T-cell (primary cell): ENCODE results near the gene MBD5. TPM values are rescaled to one million over a fixed set of nuclear protein-coding genes. Genes with fewer than 3 reads are reported as not detected.

ENCODE experiments used
- ATAC-seq, 4 experiments: fragments of 200-7000 bp in 3 of 4; fragments of 150-1000 bp in 1 of 4; cut with Tn5 transposase; replicated peaks in 1 of 4; 1 replicate in 3 of 4; 2 replicates in 1 of 4; pipeline ENCODE4 v1.10.0; 2021; ENCODE audit warnings: moderate library complexity in 3 of 4, mild to moderate bottlenecking in 2 of 4, moderate number of reproducible peaks in 1 of 4
- CTCF ChIA-PET, 2 donors: fragments of 300-600 bp; sonication (Branson Sonifier 250); formaldehyde crosslinking; loops; one replicate each; lab custom pipeline; 2022; ENCODE audit warnings: antibody characterized with exemption in 2 of 2; lab: Charles Lee
- POLR2A ChIA-PET, 2 donors: fragments of 300-600 bp; sonication (Branson Sonifier 250); formaldehyde crosslinking; loops; one replicate each; lab custom pipeline; 2022; ENCODE audit warnings: antibody characterized with exemption in 2 of 2; lab: Charles Lee
- DNase-seq, 35 experiments: peaks; one replicate each; pipeline versions ENCODE4 v3.0.0 to v3.0.0-alpha.2; 2013 to 2023
- H3K27ac ChIP-seq: one replicate; pipeline ENCODE4 v1.5.1; 2013; ENCODE audit warnings: low read length
- H3K27me3 ChIP-seq, 2 experiments: replicated peaks in 1 of 2; 1 replicate in 1 of 2; 2 replicates in 1 of 2; pipeline versions ENCODE4 v1.6.1 to v1.7.0; 2013; ENCODE audit warnings: low read length in 1 of 2, mixed read lengths in 1 of 2; ENCODE audit not compliant: control insufficient read depth in 2 of 2, insufficient read depth in 2 of 2; ENCODE audit errors: extremely low read depth in 1 of 2
- H3K36me3 ChIP-seq, 2 donors: 1 replicate in 1 of 2; 2 replicates in 1 of 2; pipeline versions ENCODE4 v1.6.1 to v1.7.0; 2013; ENCODE audit warnings: low read length in 1 of 2; ENCODE audit not compliant: control insufficient read depth in 2 of 2, insufficient read depth in 1 of 2; ENCODE audit errors: extremely low read depth in 1 of 2
- H3K4me1 ChIP-seq, 2 experiments: 1 replicate in 1 of 2; 2 replicates in 1 of 2; pipeline versions ENCODE4 v1.6.1 to v1.7.0; 2013; ENCODE audit warnings: low read length in 2 of 2, mixed read lengths in 1 of 2; ENCODE audit not compliant: insufficient read depth in 2 of 2, control insufficient read depth in 1 of 2; ENCODE audit errors: extremely low read depth in 1 of 2
- H3K4me3 ChIP-seq, 2 donors: 1 replicate in 1 of 2; 2 replicates in 1 of 2; pipeline versions ENCODE4 v1.5.1 to v1.7.0; 2013; ENCODE audit warnings: mild to moderate bottlenecking in 2 of 2, low read length in 1 of 2, moderate library complexity in 1 of 2; ENCODE audit not compliant: control insufficient read depth in 1 of 2; ENCODE audit errors: extremely low read depth in 1 of 2
- H3K9me3 ChIP-seq: 2 replicates; pipeline ENCODE4 v1.7.0; 2013
- H3K27ac Mint-ChIP-seq, 2 donors: one replicate each; pipeline ENCODE4 v1.8.0; 2020 to 2021; ENCODE audit warnings: mild to moderate bottlenecking in 2 of 2, mixed read lengths in 2 of 2
- H3K27me3 Mint-ChIP-seq, 2 donors: one replicate each; pipeline ENCODE4 v1.8.0; 2021 to 2022; ENCODE audit warnings: mixed read lengths in 2 of 2
- H3K36me3 Mint-ChIP-seq: one replicate; pipeline ENCODE4 v1.8.0; 2021; ENCODE audit warnings: mixed read lengths
- H3K4me1 Mint-ChIP-seq, 3 donors: one replicate each; pipeline ENCODE4 v1.8.0; 2020 to 2022; ENCODE audit warnings: mixed read lengths in 3 of 3, mild to moderate bottlenecking in 1 of 3
- H3K4me3 Mint-ChIP-seq, 3 donors: one replicate each; pipeline ENCODE4 v1.8.0; 2020 to 2022; ENCODE audit warnings: mild to moderate bottlenecking in 3 of 3, mixed read lengths in 3 of 3, moderate library complexity in 3 of 3
- H3K9me3 Mint-ChIP-seq, 3 donors: one replicate each; pipeline ENCODE4 v1.8.0; 2020 to 2022; ENCODE audit warnings: mixed read lengths in 3 of 3
- WGBS: methylation state at CpG from one replicate; pipeline ENCODE4 v1.1.5; 2013; ENCODE audit warnings: missing lambda C conversion rate; ENCODE audit not compliant: insufficient coverage; 5-methylcytosine and 5-hydroxymethylcytosine counted together
- total RNA-seq, 35 experiments: library from RNA in 6 of 35; stranded (reverse) in 6 of 35; fragments of 120-200 nt in 1 of 35; gene quantifications; one replicate each; pipeline versions ENCODE4 v1.2.1 to v1.2.4 and lab custom pipeline; 2013 to 2026

MBD5 gene
- total RNA-seq, 5 donors from 2014 or later (not counting 1 experiment from before 2014, with no cell fraction given): 34.6 to 81.9 (median 45.6) TPM

- CTCF ChIA-PET: no interaction called here
- no peaks in the 10 kb centered on the region for H3K27me3 ChIP-seq
- Mint-ChIP-seq H3K9me3 (no peaks in the 10 kb centered on the region), H3K4me1 (peaks cover 0 to 4% (median 3%) of the 10 kb centered on the region in 3 donors), H3K27me3 (no peaks in the 10 kb centered on the region), H3K36me3 (peaks cover 11% of the 10 kb centered on the region), H3K4me3 (no peak overlapping the region), H3K27ac (no peak overlapping the region)
- DNase-seq (no peak), ATAC-seq (no peak)
- WGBS: no CpG with 5 or more reads among the region's 1 CpG
- H3K9me3 ChIP-seq: no peaks in the 10 kb centered on the region
- no peaks in the 10 kb centered on the region for H3K4me1 ChIP-seq
- no peak overlapping the region for H3K27ac ChIP-seq
- no peak overlapping the region for H3K4me3 ChIP-seq
- POLR2A ChIA-PET: no interaction called here
- peaks cover 0 to 2% of the 10 kb centered on the region in 2 donors for H3K36me3 ChIP-seq
These were observed 37.8 kb downstream of the MBD5 start for GRCh38 chr2:148058641-148059040.

GRCh38 chr2:148063633-148064032 is 42.7 kb downstream of the MBD5 start:
- no peak overlapping the region for H3K27ac ChIP-seq
- no peak for ATAC-seq
- Mint-ChIP-seq H3K9me3 (peaks cover 0 to 4% (median 0%) of the 10 kb centered on the region in 3 donors), H3K27ac (no peak overlapping the region), H3K27me3 (no peaks in the 10 kb centered on the region), H3K4me3 (no peak overlapping the region), H3K4me1 (no peaks in the 10 kb centered on the region), H3K36me3 (peaks cover 15% of the 10 kb centered on the region)
- no peaks in the 10 kb centered on the region for H3K4me1 ChIP-seq
- no CpG with 5 or more reads among the region's 2 CpGs for WGBS
- ChIA-PET CTCF (interaction anchor here in 1 of 2 donors (0.6 kb wide), 1 partner anchor 126 kb away, joined by 3 read pairs; no protein-coding TSS in a partner anchor), POLR2A (interaction anchor here in 1 of 2 donors (0.6 kb wide), 1 partner anchor 251 kb away, joined by 3 read pairs; no protein-coding TSS in a partner anchor)
- no peaks in the 10 kb centered on the region for H3K27me3 ChIP-seq
- no peak overlapping the region for H3K4me3 ChIP-seq
- H3K36me3 ChIP-seq: no peaks in the 10 kb centered on the region
- no peaks in the 10 kb centered on the region for H3K9me3 ChIP-seq
- no peak for DNase-seq

- Histone ChIP-seq H3K36me3 (no peaks in the 10 kb centered on the region), H3K9me3 (no peaks in the 10 kb centered on the region), H3K4me3 (no peak overlapping the region), H3K27me3 (no peaks in the 10 kb centered on the region), H3K4me1 (no peaks in the 10 kb centered on the region), H3K27ac (no peak overlapping the region)
- ChIA-PET CTCF (no interaction called here), POLR2A (interaction anchor here in 1 of 2 donors (0.6 kb wide), 1 partner anchor 11 kb away, joined by 9 read pairs; no protein-coding TSS in a partner anchor)
- no peak for ATAC-seq
- Mint-ChIP-seq H3K27me3 (no peaks in the 10 kb centered on the region), H3K36me3 (peaks cover 16% of the 10 kb centered on the region), H3K4me1 (peaks cover 0 to 3% (median 3%) of the 10 kb centered on the region in 3 donors), H3K4me3 (no peak overlapping the region), H3K27ac (no peak overlapping the region), H3K9me3 (peaks cover 0 to 4% (median 0%) of the 10 kb centered on the region in 3 donors)
- no peak for DNase-seq
- 90% methylated on average over 2 of the region's 6 CpGs for whole genome bisulfite sequencing
These were observed 45.0 kb downstream of the MBD5 start for GRCh38 chr2:148065936-148066335.

- no peaks in the 10 kb centered on the region for H3K9me3 ChIP-seq
- ChIA-PET POLR2A (no interaction called here), CTCF (interaction anchor here in 1 of 2 donors (0.6 kb wide), 1 partner anchor 80 kb away, joined by 4 read pairs; no protein-coding TSS in a partner anchor)
- no peaks in the 10 kb centered on the region for H3K27me3 Mint-ChIP-seq
- no peak overlapping the region for H3K27ac ChIP-seq
- H3K4me1 ChIP-seq: peaks cover 0 to 2% of the 10 kb centered on the region in 2 experiments
- no peak overlapping the region for H3K4me3 ChIP-seq
- peaks cover 0 to 4% (median 0%) of the 10 kb centered on the region in 3 donors for H3K9me3 Mint-ChIP-seq
- H3K36me3 ChIP-seq: no peaks in the 10 kb centered on the region
- no peak overlapping the region for H3K27ac Mint-ChIP-seq
- WGBS: no CpG with 5 or more reads among the region's 1 CpG
- H3K27me3 ChIP-seq: no peaks in the 10 kb centered on the region
- DNase-seq (no peak), ATAC-seq (no peak)
- H3K4me3 Mint-ChIP-seq: no peak overlapping the region
- peaks cover 25% of the 10 kb centered on the region for H3K36me3 Mint-ChIP-seq
- H3K4me1 Mint-ChIP-seq: peaks cover 0 to 5% (median 3%) of the 10 kb centered on the region in 3 donors
These were observed 46.9 kb downstream of the MBD5 start for GRCh38 chr2:148067801-148068200.

- no CpG with 5 or more reads among the region's 4 CpGs for WGBS
- DNase-seq (no peak), ATAC-seq (no peak)
- ChIA-PET POLR2A (no interaction called here), CTCF (no interaction called here)
- Histone ChIP-seq H3K4me3 (no peak overlapping the region), H3K27ac (no peak overlapping the region), H3K4me1 (peaks cover 0 to 2% of the 10 kb centered on the region in 2 experiments), H3K36me3 (no peaks in the 10 kb centered on the region), H3K27me3 (no peaks in the 10 kb centered on the region), H3K9me3 (no peaks in the 10 kb centered on the region)
- H3K36me3 Mint-ChIP-seq: peaks cover 22% of the 10 kb centered on the region
- no peaks in the 10 kb centered on the region for H3K27me3 Mint-ChIP-seq
- no peak overlapping the region for H3K4me3 Mint-ChIP-seq
- H3K27ac Mint-ChIP-seq: no peak overlapping the region
- no peaks in the 10 kb centered on the region for H3K9me3 Mint-ChIP-seq
- peaks cover 1 to 5% (median 3%) of the 10 kb centered on the region in 3 donors for H3K4me1 Mint-ChIP-seq
These were observed 50.5 kb downstream of the MBD5 start for GRCh38 chr2:148071351-148071750.

GRCh38 chr2:148096012-148096411 is 75.1 kb downstream of the MBD5 start:
- ATAC-seq (no peak), DNase-seq (no peak)
- Mint-ChIP-seq H3K4me1 (peaks cover 0 to 6% (median 4%) of the 10 kb centered on the region in 3 donors), H3K27me3 (no peaks in the 10 kb centered on the region), H3K4me3 (no peak overlapping the region), H3K36me3 (peaks cover 4% of the 10 kb centered on the region), H3K9me3 (peaks cover 6 to 8% (median 7%) of the 10 kb centered on the region in 3 donors), H3K27ac (no peak overlapping the region)
- no peaks in the 10 kb centered on the region for H3K36me3 ChIP-seq
- ChIA-PET CTCF (no interaction called here), POLR2A (no interaction called here)
- no peak overlapping the region for H3K4me3 ChIP-seq
- no peaks in the 10 kb centered on the region for H3K4me1 ChIP-seq
- H3K9me3 ChIP-seq: no peaks in the 10 kb centered on the region
- no peak overlapping the region for H3K27ac ChIP-seq
- no peaks in the 10 kb centered on the region for H3K27me3 ChIP-seq
